Measurements from ENCODE around the gene KCNAB1.

GRCh38 chr3:156472684-156473083, 352.3 kb downstream of the KCNAB1 start:
- TF ChIP-seq EZH2 (IDR thresholded peaks at IDR 0.05; ENCODE audit: borderline replicate concordance, low read length) (no peak), CTCF (conservative IDR thresholded peaks at IDR 0.05 in 1 of 2, IDR thresholded peaks at IDR 0.05 in 1 of 2; ENCODE audit: extremely low read depth in 1 of 2, insufficient read depth in 1 of 2, low read depth in 1 of 2, low read length in 2 of 2) (no peak)
